Stimulated activated CD4-positive, alpha-beta T cell treated with anti-CD3 and anti-CD28 coated beads, Interleukin-1b, Interleukin-23, amount 100 ng/mL, for 1 hour (primary cell): ENCODE results near the gene PIR.

ENCODE experiments used
- DNase-seq, 2 donors: peaks; one replicate each; pipeline ENCODE4 v3.0.0-alpha.2; 2020; ENCODE audit warnings: low read depth in 2 of 2

Gene PIR

DNA sequence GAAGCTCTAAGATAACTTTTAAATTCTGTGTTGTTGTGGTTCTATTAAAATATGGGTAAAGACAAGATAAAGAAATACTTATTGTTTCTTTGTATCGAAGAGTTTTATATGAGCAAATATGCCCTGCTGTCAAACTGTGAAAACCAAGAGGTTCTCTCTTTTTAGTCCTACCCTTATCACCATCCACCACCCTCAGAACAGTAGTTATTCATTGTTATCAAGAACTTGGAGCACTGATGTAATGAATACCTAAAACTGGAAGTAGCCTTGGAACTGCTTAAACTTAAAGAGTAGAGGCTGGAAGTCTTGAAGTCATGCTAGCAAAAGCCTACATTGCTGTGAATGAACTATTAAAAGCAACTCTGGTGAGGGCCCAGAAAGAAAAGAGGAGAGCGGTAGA, 9.2 kb downstream of the PIR start:
- DNase-seq, result no peak

- DNase-seq, result no peak
Observed at GRCh38 chrX:15475486-15475885, 17.6 kb downstream of the PIR start.

- DNase-seq, result no peak
Observed at GRCh38 chrX:15475021-15475420, 18.1 kb downstream of the PIR start.

- DNase-seq, result no peak
Observed at GRCh38 chrX:15474028-15474427, 19.1 kb downstream of the PIR start.

- no peak for DNase-seq
Observed at GRCh38 chrX:15472531-15472930, 20.6 kb downstream of the PIR start.

DNA sequence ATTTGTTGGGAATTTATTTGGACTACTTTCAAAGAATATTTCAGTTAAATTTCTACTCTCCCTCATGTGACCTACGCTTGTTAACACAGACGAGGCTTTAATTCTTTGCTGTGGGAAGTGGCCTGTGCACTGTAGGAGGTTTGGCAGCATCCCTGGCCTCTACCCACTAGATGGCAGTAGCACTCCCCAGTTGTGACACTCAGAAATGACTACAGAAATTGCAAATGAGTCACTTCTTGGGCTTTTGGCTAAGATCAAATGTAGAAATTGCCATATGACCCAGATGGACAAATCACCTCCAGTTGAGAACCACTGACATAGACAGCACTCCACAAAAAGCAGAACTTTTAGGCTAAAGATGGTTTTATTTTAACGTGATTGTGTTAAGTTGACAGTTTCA, 22.1 kb downstream of the PIR start:
- no peak for DNase-seq

DNA sequence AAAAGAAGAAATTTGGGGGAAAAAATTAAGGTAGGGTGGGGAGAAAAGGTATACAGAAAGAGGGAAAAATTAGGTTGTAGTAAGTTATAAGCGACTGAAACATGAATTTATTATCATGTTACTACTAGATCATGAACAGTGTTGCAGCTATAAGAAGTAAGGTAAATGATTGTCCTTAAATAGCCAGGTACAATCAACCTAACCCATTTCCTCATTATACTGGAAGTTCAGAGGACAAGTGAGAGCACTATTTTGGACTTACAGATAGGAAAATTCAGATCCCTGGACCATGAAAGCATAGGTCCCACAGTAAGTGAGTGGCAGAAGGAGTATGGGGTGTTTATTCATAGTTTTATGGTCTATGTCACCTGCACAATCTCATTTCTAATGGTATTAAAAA, 23.5 kb downstream of the PIR start:
- no peak for DNase-seq

DNA sequence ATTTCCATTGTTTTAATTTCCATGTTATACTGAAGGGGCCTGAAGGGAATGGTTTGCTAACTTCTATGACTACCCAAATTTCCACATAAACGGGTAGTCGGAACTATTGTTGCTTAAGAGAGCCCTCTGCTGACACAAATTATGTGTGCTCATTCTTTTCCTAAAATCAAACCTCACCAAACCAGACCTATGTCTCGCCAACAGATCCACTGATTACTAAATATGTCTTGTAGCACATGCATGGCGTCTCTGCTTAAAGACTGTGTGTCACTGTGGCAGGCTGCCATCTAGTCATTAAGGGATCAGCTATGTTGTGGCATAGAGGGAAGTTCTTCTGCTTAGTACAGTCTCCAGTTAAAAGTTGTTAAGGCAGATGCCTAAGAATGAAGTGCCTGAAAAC, 25.1 kb downstream of the PIR start:
- no peak for DNase-seq

GRCh38 chrX:15465896-15466651, 27.1 kb downstream of the PIR start:
- DNase-seq, result no peak

GRCh38 chrX:15465347-15465746, 27.8 kb downstream of the PIR start:
- DNase-seq, result no peak

GRCh38 chrX:15464704-15465103, 28.4 kb downstream of the PIR start:
- no peak for DNase-seq

DNA sequence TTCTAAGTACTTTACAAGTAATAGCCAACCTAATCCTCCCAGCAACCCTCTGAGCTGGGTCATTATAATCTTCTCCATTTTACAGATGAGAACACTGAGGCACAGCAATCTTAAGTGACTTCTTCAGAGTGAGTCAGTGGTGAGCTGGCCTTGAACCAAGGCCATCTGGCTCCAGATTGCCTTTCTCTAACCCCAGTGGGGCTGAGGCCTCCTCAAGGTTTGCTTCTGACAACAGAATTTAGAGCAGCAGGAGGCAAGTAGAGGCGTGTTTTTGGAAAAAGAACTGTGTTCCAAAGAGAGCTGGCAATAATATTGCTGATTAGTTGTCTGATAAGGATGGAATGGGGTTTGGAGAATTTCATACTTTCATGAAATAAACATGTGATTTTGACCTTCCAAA, 41.2 kb downstream of the PIR start:
- DNase-seq, result no peak

GRCh38 chrX:15448010-15448639, 45.0 kb downstream of the PIR start:
- DNase-seq, result no peak

GRCh38 chrX:15441464-15441863, 51.7 kb downstream of the PIR start:
- no peak for DNase-seq

GRCh38 chrX:15438332-15438731, 54.8 kb downstream of the PIR start:
- DNase-seq, result no peak

DNA sequence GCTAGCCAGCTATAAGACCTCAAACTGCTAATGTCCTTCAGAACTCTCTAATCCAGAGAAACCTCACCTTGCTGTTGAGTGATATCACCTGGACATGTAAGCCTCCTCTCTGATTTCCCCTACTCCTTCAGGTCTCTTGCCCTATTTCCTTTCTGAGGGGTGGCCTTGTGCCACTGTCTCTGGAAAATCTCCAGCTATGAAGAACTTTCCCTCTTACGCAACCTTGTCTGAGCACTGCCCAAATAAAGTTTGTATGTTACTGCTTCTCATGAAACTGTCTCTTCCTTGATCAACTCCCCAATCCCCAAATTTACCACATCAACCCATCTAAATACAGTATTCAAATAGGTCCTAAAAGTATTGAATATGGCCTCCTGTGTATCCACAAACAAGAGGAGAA, 55.4 kb downstream of the PIR start:
- DNase-seq, result no peak

DNA sequence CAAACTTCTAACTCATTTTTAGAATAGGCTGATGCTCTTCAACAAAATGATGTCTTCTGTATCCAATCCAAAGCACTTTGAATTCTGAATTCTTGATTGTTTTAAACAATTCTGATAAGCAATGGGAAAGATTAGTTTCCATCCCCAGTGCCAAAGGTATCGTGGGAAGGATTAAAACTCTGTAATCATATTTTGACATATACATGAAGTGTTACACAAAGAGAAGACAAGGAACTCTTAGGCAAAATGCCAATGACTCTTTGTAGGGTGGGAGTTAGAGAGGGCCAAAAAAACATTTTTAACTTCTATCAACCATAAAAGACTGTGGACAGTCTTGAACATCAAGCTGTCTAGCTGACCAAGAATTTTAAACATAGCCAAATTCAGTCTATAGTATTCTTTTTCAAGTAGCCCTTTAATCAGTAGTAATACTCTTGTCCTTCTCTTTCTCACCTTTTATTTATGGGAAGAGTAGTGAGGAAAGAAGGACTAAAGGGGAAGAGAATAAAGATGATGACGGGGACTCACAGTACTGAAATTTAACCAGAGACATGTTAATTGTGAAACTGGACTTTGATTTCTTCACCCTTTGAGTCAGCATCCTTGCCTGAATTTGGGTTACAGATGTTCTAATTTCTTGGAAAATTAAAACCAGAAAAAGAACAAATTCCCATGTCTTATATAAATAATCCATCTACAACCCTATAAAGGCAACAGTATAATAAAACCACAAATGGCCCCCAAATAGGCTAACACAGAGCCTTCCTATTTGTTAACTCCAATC, 57.1 kb downstream of the PIR start:
- DNase-seq, result no peak

- DNase-seq, result no peak
Observed at GRCh38 chrX:15434205-15434604, 58.9 kb downstream of the PIR start.

GRCh38 chrX:15430584-15430983, 62.5 kb downstream of the PIR start:
- no peak for DNase-seq

DNA sequence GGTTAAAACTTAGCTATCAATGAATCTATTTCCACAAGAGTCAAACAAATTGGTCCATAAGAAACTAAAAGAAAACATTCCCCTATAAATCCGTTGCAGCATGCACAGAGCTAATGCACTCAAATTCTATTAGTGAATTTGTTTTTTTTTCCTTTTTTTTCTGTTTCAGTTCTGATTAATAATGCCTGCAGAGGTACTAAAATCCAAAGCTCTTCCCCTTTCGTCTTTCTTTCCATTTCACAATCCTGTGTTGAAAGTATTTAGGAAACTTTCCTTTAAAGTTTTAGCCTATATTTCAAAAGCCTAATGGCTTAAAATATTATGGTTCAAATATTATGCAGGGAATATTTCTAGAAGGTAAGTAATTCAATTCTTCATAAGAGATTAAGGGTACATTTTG, 63.1 kb downstream of the PIR start:
- DNase-seq, result no peak

- DNase-seq, result no peak
Observed at GRCh38 chrX:15425024-15425423, 68.1 kb downstream of the PIR start.

- no peak for DNase-seq
Observed at GRCh38 chrX:15418707-15419181, 74.4 kb downstream of the PIR start.
